Suprapubic skin (tissue), 4 donors: ENCODE results near the gene GPC5. TPM values are rescaled to one million over a fixed set of nuclear protein-coding genes. Genes with fewer than 3 reads are reported as not detected.

Experiments
- DNase-seq, 2 donors: peaks; one replicate each; pipeline ENCODE4 v3.0.0-alpha.2; 2019; ENCODE audit warnings: low spot score in 2 of 2
- H3K27ac ChIP-seq: fragments of 200-600 bp; sonication (generic); one replicate; pipeline ENCODE4 v1.5.1; 2019
- H3K27me3 ChIP-seq: fragments of 200-600 bp; sonication (generic); one replicate; pipeline ENCODE4 v1.5.1; 2019
- H3K36me3 ChIP-seq: fragments of 200-600 bp; sonication (generic); one replicate; pipeline ENCODE4 v1.5.1; 2019
- H3K4me1 ChIP-seq: fragments of 200-600 bp; sonication (generic); one replicate; pipeline ENCODE4 v1.5.1; 2019
- H3K4me3 ChIP-seq: fragments of 200-600 bp; sonication (generic); one replicate; pipeline ENCODE4 v1.5.1; 2019; ENCODE audit warnings: mild to moderate bottlenecking
- H3K9me3 ChIP-seq: fragments of 200-600 bp; sonication (generic); one replicate; pipeline ENCODE4 v1.5.1; 2019
- EP300 ChIP-seq: sonication (generic); formaldehyde crosslinking; IDR thresholded peaks from one replicate; pipeline ENCODE4 v1.6.1; 2017; ENCODE audit warnings: antibody characterized with exemption
- POLR2A ChIP-seq, 2 donors: fragments of 450-650 bp; IDR thresholded peaks; one replicate each; pipeline ENCODE4 v1.6.1; 2017; ENCODE audit warnings: antibody characterized with exemption in 2 of 2, mild to moderate bottlenecking in 2 of 2, moderate library complexity in 2 of 2
- POLR2AphosphoS5 ChIP-seq, 3 donors: sonication (generic); formaldehyde crosslinking; IDR thresholded peaks; one replicate each; pipeline ENCODE4 v1.6.1; 2017; ENCODE audit warnings: antibody characterized with exemption in 3 of 3
- WGBS: methylation state at CpG from one replicate; pipeline ENCODE4 v1.1.5; 2018; 5-methylcytosine and 5-hydroxymethylcytosine counted together
- total RNA-seq, 4 donors: library from RNA; depleted of rRNA; stranded (reverse); fragments of >200 nt; gene quantifications; one replicate each; pipeline ENCODE4 v1.1.0, GENCODE V29; 2016
- TF ChIP-seq, protein P1 (sequence below), 2 donors: fragments of 200-600 bp in 1 of 2; fragments of 450-650 bp in 1 of 2; sonication (generic) in 1 of 2; IDR thresholded peaks; one replicate each; pipeline ENCODE4 v1.5.1; 2016 to 2019; ENCODE audit warnings: antibody characterized with exemption in 2 of 2, mild to moderate bottlenecking in 1 of 2, moderate library complexity in 1 of 2

Gene GPC5
- total RNA-seq, 4 donors from 2014 or later: 0.55 TPM; not detected in 3

GRCh38 chr13:91647361-91647990 is 249.1 kb downstream of the GPC5 start:
- H3K4me3 ChIP-seq: no peak overlapping the region
- no peaks in the 10 kb centered on the region for H3K9me3 ChIP-seq
- no peaks in the 10 kb centered on the region for H3K36me3 ChIP-seq
- no peaks in the 10 kb centered on the region for H3K4me1 ChIP-seq
- TF ChIP-seq, protein P1, sequence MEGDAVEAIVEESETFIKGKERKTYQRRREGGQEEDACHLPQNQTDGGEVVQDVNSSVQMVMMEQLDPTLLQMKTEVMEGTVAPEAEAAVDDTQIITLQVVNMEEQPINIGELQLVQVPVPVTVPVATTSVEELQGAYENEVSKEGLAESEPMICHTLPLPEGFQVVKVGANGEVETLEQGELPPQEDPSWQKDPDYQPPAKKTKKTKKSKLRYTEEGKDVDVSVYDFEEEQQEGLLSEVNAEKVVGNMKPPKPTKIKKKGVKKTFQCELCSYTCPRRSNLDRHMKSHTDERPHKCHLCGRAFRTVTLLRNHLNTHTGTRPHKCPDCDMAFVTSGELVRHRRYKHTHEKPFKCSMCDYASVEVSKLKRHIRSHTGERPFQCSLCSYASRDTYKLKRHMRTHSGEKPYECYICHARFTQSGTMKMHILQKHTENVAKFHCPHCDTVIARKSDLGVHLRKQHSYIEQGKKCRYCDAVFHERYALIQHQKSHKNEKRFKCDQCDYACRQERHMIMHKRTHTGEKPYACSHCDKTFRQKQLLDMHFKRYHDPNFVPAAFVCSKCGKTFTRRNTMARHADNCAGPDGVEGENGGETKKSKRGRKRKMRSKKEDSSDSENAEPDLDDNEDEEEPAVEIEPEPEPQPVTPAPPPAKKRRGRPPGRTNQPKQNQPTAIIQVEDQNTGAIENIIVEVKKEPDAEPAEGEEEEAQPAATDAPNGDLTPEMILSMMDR (IDR thresholded peaks at IDR 0.05): peak in 1 of 2 donors; percentile 21
- no peak for TF ChIP-seq POLR2AphosphoS5 (IDR thresholded peaks at IDR 0.05)
- H3K27me3 ChIP-seq: no peaks in the 10 kb centered on the region
- no peak for DNase-seq
- no peak overlapping the region for H3K27ac ChIP-seq
- WGBS: 50% methylated on average over 2 of the region's 3 CpGs

DNA sequence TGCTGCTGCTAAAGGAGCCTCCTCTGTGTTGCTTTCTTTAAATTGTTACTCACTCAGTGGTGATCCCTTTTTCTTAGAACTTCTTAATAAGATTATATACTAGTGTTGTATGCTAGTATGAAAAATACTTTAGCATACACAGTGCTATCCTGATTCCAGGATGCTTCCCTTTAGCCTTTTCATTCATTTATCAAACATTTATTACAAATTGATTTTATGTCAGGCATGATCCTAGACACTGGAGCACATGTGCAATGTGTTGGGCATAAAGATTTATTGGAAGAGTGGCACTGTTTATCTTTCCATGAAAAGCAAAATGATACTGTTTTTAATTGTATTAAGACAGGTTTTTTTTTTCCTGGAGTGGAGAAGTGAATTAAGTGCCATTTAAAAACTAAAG is 249.6 kb downstream of the GPC5 start:
- no peak overlapping the region for H3K27ac ChIP-seq
- H3K27me3 ChIP-seq: no peaks in the 10 kb centered on the region
- no peaks in the 10 kb centered on the region for H3K36me3 ChIP-seq
- H3K9me3 ChIP-seq: no peaks in the 10 kb centered on the region
- no peak for TF ChIP-seq POLR2AphosphoS5 (IDR thresholded peaks at IDR 0.05)
- TF ChIP-seq, protein P1 (IDR thresholded peaks at IDR 0.05): no peak
- no peak for TF ChIP-seq EP300
- TF ChIP-seq POLR2A (IDR thresholded peaks at IDR 0.05): no peak
- DNase-seq: no peak
- no peak overlapping the region for H3K4me3 ChIP-seq
- no peaks in the 10 kb centered on the region for H3K4me1 ChIP-seq

DNA sequence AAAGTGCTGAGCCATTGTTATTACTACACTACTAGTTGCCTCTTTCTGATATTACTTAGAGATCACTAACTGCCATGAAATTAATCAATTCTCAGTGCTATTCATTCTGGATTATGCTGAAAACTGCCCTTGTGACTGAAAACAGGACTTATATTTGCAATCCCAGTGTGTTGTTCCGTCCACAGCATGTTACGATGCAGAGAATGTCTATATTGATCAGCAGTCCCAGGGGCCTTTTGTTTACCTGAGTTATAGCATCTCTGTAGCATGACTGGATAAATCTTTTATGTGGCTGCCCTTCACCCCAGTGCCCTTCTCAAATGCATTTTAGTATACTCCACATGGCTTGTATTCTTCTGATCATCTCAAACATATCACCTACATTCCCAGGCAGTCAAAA is 251.0 kb downstream of the GPC5 start:
- DNase-seq: no peak
- 100% methylated on average over 2 of the region's 2 CpGs for WGBS
- Histone ChIP-seq H3K4me3 (no peak overlapping the region), H3K27ac (no peak overlapping the region), H3K27me3 (no peaks in the 10 kb centered on the region), H3K4me1 (no peaks in the 10 kb centered on the region), H3K9me3 (no peaks in the 10 kb centered on the region), H3K36me3 (no peaks in the 10 kb centered on the region)
- TF ChIP-seq EP300 (no peak), POLR2A (IDR thresholded peaks at IDR 0.05) (no peak), POLR2AphosphoS5 (IDR thresholded peaks at IDR 0.05) (no peak)
- TF ChIP-seq, protein P1 (IDR thresholded peaks at IDR 0.05): no peak

- 63% methylated on average over 10 of the region's 10 CpGs for WGBS
- TF ChIP-seq, protein P1 (IDR thresholded peaks at IDR 0.05): no peak
- TF ChIP-seq POLR2AphosphoS5 (IDR thresholded peaks at IDR 0.05) (no peak), EP300 (no peak), POLR2A (IDR thresholded peaks at IDR 0.05) (no peak)
These were observed 254.2 kb downstream of the GPC5 start for GRCh38 chr13:91652404-91653301.

GRCh38 chr13:91655731-91656130 is 257.3 kb downstream of the GPC5 start:
- no peaks in the 10 kb centered on the region for H3K36me3 ChIP-seq
- H3K4me3 ChIP-seq: no peak overlapping the region
- no peak for DNase-seq
- no peaks in the 10 kb centered on the region for H3K9me3 ChIP-seq
- H3K4me1 ChIP-seq: no peaks in the 10 kb centered on the region
- H3K27ac ChIP-seq: no peak overlapping the region
- no peak for TF ChIP-seq POLR2A (IDR thresholded peaks at IDR 0.05)
- TF ChIP-seq, protein P1 (IDR thresholded peaks at IDR 0.05): no peak
- TF ChIP-seq POLR2AphosphoS5 (IDR thresholded peaks at IDR 0.05): no peak
- TF ChIP-seq EP300: no peak
- H3K27me3 ChIP-seq: no peaks in the 10 kb centered on the region
- 90% methylated on average over 4 of the region's 4 CpGs for WGBS

More at GRCh38 chr13:91652404-91653301, 254.2 kb downstream of the GPC5 start:
- Histone ChIP-seq H3K4me1 (no peaks in the 10 kb centered on the region), H3K9me3 (no peaks in the 10 kb centered on the region), H3K36me3 (no peaks in the 10 kb centered on the region), H3K4me3 (no peak overlapping the region), H3K27ac (no peak overlapping the region), H3K27me3 (no peaks in the 10 kb centered on the region)
- no peak for DNase-seq
